ENCODE data around the gene VENTX.

DNA sequence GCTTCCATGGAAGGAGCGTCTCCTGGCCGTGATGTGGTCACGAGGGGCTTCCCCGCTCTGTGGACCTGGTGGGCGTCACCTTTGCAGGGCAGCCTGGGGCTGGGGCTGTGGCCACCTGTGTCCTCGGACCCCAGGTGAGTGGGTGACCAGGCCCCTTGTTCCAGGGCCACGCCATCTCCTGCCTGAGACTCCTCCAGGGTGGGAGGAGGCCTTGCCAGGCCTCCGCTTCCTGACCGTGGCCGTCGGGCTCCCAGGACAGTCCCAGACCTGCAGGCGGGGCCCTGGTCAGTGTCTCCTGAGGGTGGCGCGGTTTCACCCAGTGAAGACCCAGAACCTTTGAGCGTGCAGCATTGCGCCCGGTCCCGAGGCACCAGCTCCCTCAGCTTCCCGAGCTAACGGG, 28.0 kb upstream of the VENTX start:
- TF ChIP-seq, protein P1, sequence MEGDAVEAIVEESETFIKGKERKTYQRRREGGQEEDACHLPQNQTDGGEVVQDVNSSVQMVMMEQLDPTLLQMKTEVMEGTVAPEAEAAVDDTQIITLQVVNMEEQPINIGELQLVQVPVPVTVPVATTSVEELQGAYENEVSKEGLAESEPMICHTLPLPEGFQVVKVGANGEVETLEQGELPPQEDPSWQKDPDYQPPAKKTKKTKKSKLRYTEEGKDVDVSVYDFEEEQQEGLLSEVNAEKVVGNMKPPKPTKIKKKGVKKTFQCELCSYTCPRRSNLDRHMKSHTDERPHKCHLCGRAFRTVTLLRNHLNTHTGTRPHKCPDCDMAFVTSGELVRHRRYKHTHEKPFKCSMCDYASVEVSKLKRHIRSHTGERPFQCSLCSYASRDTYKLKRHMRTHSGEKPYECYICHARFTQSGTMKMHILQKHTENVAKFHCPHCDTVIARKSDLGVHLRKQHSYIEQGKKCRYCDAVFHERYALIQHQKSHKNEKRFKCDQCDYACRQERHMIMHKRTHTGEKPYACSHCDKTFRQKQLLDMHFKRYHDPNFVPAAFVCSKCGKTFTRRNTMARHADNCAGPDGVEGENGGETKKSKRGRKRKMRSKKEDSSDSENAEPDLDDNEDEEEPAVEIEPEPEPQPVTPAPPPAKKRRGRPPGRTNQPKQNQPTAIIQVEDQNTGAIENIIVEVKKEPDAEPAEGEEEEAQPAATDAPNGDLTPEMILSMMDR (IDR thresholded peaks at IDR 0.05; ENCODE audit: low read depth, low read length, poor library complexity, severe bottlenecking), result no peak
- no peak for TF ChIP-seq EZH2phosphoT487 (IDR thresholded peaks at IDR 0.05; ENCODE audit: borderline replicate concordance, low read length)

Measured in DOHH2 (cell line).